ENCODE data around the gene HLA-DOA.

Gene HLA-DOA

DNA sequence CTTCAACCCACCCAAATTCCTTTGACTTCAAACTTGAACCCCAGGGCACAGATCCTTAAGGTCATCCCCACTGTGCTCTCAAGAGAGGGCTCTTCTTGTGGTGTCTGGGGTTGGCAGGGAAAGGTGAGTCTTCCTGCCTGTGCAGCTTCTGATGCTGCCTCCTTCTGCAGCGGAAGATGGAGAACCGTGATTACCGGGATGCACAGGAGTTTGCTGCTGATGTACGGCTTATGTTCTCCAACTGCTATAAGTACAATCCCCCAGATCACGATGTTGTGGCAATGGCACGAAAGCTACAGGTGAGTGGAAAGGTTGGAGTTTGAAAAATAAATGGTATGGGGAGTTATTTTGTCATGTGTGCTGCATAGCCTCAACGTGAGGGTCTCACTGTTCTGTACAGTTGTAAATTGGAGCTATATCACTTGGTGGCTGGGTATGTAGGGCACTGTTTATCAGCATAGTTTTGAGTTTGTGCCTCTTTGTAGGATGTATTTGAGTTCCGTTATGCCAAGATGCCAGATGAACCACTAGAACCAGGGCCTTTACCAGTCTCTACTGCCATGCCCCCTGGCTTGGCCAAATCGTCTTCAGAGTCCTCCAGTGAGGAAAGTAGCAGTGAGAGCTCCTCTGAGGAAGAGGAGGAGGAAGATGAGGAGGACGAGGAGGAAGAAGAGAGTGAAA, 32.0 kb downstream of the HLA-DOA start:
- no peak for DNase-seq

DNA sequence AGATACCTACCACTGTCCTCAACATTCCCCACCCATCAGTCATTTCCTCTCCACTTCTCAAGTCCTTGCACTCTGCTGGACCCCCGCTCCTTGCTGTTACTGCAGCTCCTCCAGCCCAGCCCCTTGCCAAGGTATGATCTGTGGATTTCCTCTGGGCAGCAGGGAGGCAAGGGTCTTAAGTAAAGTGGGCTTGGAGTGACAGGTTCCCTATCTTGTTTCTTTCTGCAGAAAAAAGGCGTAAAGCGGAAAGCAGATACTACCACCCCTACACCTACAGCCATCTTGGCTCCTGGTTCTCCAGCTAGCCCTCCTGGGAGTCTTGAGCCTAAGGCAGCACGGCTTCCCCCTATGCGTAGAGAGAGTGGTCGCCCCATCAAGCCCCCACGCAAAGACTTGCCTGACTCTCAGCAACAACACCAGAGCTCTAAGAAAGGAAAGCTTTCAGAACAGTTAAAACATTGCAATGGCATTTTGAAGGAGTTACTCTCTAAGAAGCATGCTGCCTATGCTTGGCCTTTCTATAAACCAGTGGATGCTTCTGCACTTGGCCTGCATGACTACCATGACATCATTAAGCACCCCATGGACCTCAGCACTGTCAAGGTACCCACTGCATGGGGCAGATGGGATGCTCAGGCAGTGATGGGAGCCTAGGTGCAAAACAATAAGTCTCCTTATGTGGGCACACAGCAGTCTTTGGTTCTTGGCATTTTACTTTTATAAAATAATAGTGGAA, 32.9 kb downstream of the HLA-DOA start:
- DNase-seq: no peak

DNA sequence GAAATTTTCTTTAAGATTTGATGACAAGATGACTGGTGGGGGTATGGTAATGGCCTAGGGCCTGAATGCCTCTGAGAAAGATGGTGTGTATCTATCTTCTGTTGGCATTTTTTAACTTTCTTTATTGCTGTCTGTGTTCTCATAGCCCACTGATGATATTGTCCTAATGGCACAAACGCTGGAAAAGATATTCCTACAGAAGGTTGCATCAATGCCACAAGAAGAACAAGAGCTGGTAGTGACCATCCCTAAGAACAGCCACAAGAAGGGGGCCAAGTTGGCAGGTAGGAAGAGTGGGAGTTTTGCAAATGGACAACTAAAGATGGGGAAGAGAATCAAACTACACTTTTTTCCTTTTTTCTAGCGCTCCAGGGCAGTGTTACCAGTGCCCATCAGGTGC, 33.5 kb downstream of the HLA-DOA start:
- DNase-seq: no peak

DNA sequence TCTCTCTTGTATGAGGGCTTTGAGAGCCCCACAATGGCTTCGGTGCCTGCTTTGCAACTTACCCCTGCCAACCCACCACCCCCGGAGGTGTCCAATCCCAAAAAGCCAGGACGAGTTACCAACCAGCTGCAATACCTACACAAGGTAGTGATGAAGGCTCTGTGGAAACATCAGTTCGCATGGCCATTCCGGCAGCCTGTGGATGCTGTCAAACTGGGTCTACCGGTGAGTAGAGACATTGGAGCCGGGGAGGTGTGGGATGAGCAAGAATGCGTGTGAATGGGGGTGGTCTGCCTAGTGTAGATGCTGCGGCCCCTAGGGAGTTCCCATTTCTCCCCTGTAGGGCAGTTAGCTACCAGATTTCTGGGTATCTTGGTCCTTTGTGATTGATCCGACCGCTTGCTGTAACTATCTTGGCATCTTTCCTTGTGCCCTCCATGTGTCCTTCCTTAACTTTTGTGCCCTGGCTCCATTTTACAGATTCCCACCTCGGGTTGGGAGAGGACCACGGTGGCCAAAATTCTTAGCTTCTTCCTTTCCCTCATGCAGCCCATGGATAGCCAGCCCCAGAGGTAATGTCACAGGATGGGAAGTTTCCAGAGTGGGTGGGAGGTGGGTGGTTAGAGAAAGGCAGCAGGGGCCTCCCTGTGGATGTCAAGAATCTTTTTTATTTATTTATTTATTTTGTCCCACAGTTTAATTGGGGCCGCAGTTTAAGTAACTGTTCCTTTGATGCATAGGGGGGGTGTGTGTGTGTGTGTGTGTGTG, 34.7 kb downstream of the HLA-DOA start:
- no peak for DNase-seq

DNA sequence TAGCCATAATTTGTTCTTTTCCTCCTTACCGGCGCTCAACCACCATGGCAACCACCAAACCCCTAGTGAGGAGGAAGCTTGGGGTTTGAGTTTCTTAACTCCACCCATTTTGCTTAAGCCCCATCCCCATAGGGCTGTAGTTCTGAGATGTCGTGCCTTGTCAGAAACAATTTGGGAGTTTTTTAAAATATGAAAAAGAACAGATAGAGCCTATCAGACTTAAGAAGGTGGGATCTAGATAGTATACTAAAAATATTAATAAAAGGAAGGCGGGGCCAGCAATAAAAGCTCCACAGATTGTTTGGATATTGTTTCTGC, 35.4 kb downstream of the HLA-DOA start:
- peak; percentile 49 for DNase-seq

DNA sequence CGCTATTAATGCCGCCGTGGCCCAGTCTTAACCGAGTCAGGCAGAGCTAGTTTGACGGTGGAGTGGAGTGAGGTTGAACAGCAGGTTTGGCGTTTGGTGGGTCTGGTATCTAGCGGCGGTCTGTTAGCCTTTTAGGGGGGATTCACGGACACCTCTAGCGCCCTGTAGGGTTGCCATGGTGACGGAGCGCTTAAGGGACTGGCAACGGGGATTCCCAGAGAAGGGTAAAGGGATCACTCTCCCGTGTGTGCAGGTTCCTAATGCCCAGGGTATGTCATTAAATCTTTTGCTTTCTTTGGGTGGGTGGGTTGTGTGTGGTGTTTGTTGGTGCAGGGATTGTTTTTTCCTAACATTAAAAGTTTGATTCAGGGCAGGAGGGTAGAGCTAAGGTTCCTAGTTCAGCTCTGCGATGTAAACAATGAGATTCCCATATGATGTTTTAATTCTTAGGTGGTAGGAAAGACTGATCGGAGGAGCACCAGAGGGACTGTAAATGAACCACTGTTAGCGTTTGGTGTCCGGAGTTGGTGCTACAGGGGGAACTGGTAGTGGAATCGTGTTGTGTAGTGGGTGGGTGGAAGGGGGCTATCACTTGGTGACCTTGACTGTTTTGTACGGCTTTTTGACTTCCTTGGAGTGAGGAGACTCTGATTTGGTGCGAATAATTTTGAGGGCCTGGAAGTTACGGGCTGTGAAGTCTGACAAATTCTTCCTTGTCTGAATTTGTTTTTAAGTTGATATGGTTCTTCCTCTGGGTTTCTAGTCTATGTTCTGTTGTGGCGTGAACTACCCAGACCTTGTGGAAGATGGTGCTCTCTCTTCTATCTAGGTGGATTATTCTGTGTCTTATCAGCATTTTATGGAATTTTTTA, 36.0 kb downstream of the HLA-DOA start:
- peak; percentile 52 for DNase-seq

DNA sequence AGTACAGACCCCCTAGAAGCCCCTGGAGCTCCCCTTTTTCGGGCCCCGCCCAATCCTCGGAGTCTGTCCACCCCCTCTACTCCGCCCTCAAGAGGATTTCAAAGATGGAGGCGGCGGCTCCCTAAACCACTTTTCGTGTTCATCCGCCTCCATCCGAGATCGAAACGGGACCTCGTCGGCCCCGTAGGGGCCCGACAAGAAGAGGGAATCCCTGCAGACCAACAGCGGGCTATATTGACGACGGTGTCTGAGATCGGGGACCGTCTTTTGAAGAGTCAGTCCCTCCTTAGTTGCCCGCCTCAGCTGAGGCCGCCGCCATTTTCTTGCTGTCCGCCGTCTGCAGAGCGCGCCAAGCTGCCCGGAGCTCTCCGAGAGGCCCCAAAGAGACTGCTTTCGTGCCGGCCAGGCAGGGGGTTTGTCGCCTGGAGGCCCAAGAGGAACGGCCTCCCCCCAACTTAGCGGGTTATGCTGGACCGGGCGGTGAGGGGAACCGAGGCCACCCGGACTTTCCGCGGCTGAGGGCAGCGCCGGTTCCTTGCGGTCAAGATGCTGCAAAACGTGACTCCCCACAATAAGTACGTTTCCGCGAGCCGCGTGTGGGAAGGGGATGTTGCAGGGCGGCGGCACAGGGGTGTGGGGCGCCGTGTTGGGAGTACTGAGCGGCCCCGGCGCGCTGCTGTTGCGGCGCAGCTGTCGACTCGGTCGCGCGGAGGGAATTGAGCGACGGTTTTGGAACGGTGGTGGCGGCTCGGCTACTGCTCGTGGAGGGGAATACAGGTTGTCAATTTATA, 36.8 kb downstream of the HLA-DOA start:
- peak; percentile 73 for DNase-seq

DNA sequence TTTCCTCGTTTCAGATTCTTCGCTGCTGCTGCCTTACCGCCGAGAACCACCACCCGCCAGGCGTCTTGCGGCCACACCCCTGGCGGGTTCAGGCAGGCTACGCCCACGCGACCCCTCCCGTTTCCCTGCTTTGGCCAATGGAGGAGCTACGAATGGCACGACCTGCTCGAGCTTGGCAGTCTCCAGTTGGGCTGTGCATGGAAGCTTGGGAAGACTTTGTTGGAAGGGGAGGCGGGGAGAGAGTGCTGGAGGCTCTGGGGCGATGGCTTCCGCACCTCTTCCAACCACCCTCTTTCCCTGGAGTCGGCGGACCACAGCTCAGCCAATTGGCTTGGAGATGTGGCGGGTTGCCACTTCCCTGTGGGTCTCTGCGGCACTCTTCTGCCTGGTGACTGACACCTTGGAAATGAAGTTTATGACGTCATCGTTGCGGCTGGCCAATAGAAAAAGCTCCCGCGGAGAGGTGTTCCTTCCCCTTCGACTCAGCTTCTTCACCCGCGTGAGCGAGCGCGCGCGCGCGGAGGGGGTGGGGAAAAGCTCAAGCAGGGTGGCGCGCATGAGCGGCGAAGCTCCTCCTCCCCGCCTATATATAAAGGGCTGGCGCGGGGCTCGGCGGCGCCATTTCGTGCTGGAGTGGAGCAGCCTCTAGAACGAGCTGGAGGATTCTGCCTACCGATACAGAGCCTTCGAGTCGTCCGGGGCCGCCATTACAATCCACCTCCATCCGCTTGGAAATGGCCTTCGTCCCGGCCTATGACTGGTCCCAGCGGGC, 37.6 kb downstream of the HLA-DOA start:
- peak; percentile 100 for DNase-seq

DNA sequence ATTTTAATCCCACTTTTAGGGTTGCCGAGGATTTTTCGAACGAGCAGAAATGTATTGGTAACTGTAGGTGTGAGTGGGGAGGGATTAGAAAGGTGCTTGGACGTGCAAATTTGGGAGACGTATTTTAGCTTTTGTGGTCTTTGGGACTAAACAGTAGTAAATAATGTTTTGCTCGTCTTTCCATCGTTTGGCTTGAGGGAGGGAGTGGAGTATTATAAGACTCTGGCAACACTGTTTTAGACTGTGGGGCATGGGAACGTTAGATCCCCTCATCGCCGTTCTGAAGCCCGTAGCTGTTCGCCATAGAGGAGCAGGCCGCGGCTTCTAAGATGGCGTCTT, 38.2 kb downstream of the HLA-DOA start:
- no peak for DNase-seq

DNA sequence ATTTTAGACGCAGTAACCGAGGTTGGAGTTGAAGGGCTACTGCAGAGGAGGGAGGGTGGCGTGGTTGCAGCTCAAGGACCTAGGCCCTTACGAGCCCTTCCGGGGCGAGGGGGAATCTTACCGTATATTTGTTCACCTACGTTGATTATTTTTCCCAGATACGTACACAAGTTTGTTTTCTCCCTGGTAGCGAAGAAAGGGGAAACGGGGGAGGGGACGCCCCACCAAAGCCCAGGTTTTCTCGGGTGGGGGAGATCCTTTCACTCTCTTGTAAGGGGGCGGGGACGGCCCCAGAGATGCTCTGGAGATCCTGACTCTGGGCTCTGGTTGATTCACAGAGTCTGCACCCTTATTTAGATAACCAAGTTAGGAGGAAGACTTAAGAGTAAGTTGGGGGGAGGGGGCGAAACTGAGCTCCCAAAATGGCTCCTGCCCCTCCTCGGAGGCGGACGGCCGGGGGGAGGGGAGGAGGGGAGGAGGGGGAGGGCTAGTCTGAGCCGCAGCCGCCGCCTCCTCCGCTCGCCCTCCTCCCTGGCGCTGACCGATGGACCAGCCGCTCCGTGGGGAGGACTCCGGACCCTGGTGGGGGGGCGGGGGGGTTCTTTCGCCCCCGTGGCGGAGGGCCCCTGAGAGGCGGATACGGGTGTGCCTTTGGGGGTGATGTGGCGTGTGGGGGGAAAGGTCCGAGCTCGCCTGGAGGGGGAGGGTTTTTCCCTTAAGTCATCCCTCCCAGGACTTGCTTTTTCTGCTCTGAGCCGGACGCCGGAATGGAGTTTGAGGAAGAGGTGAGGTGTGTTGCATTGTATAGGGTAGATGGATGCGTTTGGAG, 38.8 kb downstream of the HLA-DOA start:
- DNase-seq: peak; percentile 85

DNA sequence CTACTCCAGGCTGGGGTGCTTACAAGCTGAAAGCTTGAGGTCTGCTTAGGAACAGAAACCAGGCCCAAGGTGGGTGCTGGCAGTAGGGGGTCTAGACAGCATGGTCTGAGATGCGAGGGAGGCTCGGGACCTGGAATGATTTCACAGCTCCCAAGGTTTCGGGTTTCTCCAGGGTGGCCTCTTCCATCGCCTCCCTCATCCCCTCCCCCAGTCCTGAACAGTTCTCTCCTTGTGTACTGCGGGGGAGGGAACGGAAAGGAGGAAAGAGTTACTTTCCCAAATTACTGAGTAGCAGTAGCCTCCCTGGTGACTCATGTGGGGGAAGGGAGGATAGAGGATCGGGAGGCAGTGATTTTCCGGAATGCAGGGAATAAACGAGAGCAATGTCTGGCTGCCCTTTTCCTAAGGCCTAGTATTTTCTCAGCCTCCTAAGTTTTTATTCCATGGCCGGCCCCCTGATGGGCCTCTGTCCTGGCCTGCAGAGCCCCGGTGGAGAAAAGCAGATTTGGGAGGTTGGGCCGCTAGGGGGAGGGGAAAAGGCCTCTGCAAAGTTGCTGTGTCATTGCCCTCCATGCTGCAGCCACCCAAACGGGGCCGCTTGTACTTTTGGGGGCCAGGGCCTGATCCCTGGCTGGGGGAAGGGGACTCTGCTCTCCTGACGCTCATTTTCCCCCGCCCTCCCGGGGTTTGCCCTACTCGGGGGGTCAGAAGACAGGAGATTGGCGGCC, 39.5 kb downstream of the HLA-DOA start:
- peak; percentile 76 for DNase-seq

DNA sequence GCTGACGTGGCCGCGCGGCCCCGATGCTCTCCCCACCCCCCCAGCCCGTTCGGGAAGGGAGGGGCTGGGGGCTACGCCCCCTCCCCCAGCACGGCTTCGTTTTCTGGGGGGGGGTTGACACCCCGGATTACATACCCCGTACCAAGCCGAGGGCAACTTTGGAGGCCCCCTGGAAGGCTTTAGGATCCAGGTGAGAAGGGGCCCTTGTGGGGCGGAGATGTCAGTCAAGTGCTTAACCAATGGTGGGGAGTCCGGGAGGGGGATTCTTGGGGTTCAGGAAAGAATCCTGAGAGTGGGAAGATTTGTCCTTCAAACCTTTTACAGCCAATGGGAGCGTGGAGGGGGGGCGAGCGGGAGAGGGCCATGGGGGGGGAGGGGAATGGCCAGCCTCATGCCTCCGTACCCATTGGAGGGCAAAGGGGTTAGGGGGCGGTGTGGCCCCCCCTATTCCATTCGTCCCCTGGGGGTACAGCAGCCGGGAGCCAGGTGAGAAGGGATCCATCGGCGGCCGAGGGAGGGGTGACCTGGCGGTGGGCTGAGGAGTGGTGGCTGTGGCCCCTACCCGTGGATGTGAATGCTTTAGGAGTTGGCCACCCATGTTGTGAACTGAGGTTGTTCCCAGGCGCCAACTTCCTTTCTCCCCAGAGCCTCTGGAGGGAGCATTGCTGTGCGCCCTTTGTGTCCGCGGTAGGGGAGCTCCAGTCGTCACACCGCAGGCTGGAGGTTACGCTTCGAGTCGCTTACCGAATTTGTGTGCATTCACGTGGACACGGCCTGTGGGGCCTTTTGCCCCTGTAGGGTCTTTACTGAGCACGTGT, 40.3 kb downstream of the HLA-DOA start:
- peak; percentile 62 for DNase-seq

DNA sequence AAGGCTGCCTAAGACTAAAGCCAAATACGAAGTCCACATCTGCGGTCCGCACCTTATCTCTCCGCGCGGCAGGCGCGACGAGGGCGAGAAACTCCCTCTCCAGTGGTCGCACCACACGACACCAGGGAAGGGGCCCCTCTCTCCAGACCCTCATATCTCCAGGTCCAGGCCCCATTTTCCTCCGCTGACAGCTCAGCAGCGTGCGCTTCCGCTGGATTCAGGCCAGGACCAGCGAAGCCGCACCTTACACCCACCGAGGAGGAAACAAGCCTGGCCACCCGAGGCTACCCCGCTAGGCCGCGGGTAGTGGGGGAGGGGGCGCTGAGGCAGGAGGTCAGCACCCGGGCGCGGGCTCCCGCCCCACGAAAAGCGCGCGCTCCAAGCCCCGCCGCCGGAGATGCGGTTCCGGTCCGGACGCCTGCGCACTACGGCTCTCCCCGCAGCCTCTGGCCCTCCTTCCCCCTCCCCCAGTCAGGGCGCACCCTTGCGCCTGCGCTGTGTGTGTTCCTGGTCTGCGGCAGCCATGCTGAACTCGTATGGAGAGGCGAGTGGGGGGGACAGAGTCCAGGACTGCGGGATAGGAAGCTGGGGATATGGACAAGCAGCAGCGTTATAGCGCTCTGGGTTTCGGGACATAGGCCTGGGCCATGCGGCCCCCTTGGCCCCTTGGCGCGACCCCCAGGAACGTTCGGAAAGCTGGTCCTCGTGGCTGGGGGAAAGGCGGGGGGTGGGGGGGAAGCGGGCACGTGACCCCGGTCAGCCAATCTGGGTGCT, 41.1 kb downstream of the HLA-DOA start, which contains the start of gene BRD2:
BRD2 (plus strand) TSS at position 502 of the 774 bp plus-strand sequence. CDS start 4,305 bp downstream, outside the sequence.
- peak; percentile 97 for DNase-seq

DNA sequence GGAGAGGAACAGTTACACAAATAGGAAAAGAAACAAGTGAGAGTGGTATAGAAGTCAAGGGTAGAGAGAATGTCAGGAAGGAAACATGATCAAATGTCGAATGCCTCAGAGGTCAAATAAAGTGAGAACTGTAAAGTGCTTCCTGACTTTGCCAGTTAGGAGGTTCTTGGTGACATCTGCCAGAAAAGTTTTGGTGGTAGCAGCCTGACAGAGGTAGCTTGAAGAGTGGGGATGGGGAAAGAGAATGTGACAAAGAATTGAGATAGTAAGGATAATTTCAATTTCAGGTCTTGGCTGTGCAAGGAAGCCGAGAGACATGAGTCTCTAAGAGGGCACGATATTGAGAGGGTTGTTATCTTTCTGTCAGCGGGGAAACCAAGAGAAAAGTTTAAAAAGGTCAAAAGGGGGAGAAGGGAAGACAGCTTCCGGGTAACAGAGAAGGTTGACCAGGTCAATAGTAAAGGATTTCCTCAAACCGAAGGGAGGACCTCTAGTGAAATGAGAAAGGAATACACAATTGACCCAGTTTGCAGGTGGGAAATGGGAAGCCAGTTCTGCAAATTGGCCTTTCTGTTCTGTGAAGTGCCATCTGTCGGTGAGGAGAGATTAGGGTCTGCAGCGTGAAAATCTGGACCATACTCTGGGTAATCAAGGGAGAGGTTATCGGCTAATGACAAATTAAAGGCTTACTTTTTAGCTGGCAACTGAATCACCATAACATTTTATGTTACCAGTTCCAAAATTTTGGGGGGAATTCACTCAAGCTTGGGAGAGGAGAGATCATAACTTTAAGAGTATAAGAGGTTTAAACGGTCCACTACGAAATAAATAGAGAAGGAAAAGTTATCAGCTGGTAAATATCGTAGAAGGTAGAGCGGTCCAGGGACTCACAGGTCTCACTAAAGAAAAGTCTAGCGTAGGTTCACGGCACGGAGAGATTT, 42.0 kb downstream of the HLA-DOA start:
- peak; percentile 43 for DNase-seq

DNA sequence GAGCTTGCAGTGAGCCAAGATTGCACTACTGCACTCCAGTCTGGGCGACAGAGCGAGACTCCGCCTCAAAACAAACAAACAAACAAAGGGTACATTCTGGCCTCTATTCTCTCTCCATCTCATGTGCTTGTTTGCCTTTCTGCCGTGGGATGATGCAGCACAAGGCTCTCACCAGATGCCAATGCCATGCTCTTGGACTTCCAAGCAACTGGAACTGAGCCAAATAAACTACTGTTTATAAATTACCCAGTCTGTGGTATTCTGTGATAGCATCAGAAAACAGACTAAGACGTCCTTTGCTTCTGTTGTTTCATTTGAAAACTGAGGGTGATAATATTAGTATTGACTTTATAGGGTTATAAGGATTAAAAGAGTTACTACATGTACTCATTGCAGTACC, 44.6 kb downstream of the HLA-DOA start:
- no peak for DNase-seq

DNA sequence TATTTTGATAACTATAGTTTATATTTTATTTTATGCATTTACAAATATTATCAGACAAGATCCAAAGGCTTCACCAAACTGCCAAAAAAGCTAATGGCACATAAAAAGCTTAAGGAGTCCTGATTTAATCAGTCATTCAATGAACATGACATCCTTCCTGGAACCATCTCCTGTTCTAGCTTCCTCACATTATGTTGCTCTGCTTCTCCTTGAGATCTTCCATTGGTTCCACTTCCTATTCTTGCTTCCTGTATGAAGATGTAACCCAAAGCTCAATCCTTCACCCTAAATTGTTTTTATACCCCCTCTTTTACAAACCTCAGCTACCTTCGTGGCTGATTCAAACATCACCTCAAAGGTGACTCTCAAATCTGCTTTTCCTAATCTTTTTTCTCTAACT, 45.5 kb downstream of the HLA-DOA start:
- DNase-seq: no peak

Measured in CD4-positive, alpha-beta T cell treated with Interleukin-17A for 4 hours (primary cell).